GM12878 (cell line): ENCODE data around the gene PSMC4. TPM values are rescaled to one million over a fixed set of nuclear protein-coding genes. Genes with fewer than 3 reads are reported as not detected.

Experiments used
- PAX5 ChIP-seq: IDR thresholded peaks from 2 replicates; pipeline ENCODE4 v1.6.1; 2011; ENCODE audit warnings: low read depth, low read length, borderline replicate concordance
- POLR2AphosphoS5 ChIP-seq: IDR thresholded peaks from 2 replicates; pipeline ENCODE4 v1.6.1; 2011; ENCODE audit warnings: mild to moderate bottlenecking, low read length, inconsistent platforms
- SMAD5 ChIP-seq: IDR thresholded peaks from 2 replicates; pipeline ENCODE4 v1.6.1; 2016; ENCODE audit warnings: antibody characterized with exemption, low read depth
- SMARCA5 ChIP-seq: fragments of 450-650 bp; IDR thresholded peaks from 2 replicates; pipeline ENCODE4 v1.6.1; 2017; ENCODE audit warnings: mild to moderate bottlenecking
- SRF ChIP-seq, 2 experiments: IDR thresholded peaks; 2 replicates each; pipeline ENCODE4 v1.6.1; 2011; ENCODE audit warnings: low read depth in 2 of 2, low read length in 2 of 2, mild to moderate bottlenecking in 1 of 2, moderate library complexity in 1 of 2
- STAT1 ChIP-seq: fragments of 450-650 bp; conservative IDR thresholded peaks from 2 replicates; pipeline ENCODE4 v1.6.1; 2014; ENCODE audit warnings: antibody characterized with exemption, mild to moderate bottlenecking
- TBL1XR1 ChIP-seq: IDR thresholded peaks from 2 replicates; pipeline ENCODE4 v1.6.1; 2012; ENCODE audit warnings: low read depth, low read length, improper control_type of control experiment
- TCF7 ChIP-seq: IDR thresholded peaks from 2 replicates; pipeline ENCODE4 v1.6.1; 2014; ENCODE audit warnings: antibody characterized with exemption, borderline replicate concordance
- ZNF274 ChIP-seq: IDR thresholded peaks from one replicate; pipeline ENCODE4 v1.8.0; 2011; ENCODE audit not compliant: insufficient read length, insufficient read depth
- polyA plus RNA-seq, 11 experiments: library from polyadenylated mRNA; depleted of rRNA in 4 of 11; unstranded in 6 of 11; stranded (reverse) in 5 of 11; fragments of >200 nt; fragmentation: Nextera tagmentation in 4 of 11; fragmentation: Illumina TruSeq in 1 of 11; extraction: Ambion mirVana in 4 of 11; extraction: Trizol in 1 of 11; gene quantifications; 1 replicate in 1 of 11; 2 replicates in 10 of 11; pipeline versions ENCODE4 v1.2.1 to v1.2.3, GENCODE V29; 2011 to 2016; ENCODE audit warnings: inconsistent platforms in 2 of 11, missing spikeins in 2 of 11, low read depth in 1 of 11
- total RNA-seq, 4 experiments: library from RNA; depleted of rRNA in 3 of 4; stranded (reverse); fragments of >200 nt in 3 of 4; fragmentation: Illumina TruSeq in 1 of 4; extraction: Trizol in 1 of 4; gene quantifications; 2 replicates each; pipeline versions ENCODE4 v1.2.1 to v1.2.3, GENCODE V29; 2013 to 2021
- TF ChIP-seq, protein P1 (sequence below): fragments of 450-650 bp; formaldehyde crosslinking; IDR thresholded peaks from 2 replicates; pipeline ENCODE4 v1.5.0; 2022; ENCODE audit warnings: mild to moderate bottlenecking, missing genetic modification characterization
- TF ChIP-seq, protein P2 (sequence below): IDR thresholded peaks from 2 replicates; pipeline ENCODE4 v1.6.1; 2012; ENCODE audit warnings: low read depth, low read length, improper control_type of control experiment
- TF ChIP-seq, protein P3 (sequence below): IDR thresholded peaks from 2 replicates; pipeline ENCODE4 v1.6.1; 2011; ENCODE audit warnings: low read depth, mild to moderate bottlenecking, low read length, moderate library complexity, borderline replicate concordance; ENCODE audit errors: extremely low read depth
- TF ChIP-seq, protein P4 (sequence below), 3 experiments: IDR thresholded peaks in 2 of 3; conservative IDR thresholded peaks in 1 of 3; 2 replicates each; pipeline ENCODE4 v1.5.1; 2011; ENCODE audit warnings: low read depth in 3 of 3, low read length in 3 of 3, mild to moderate bottlenecking in 3 of 3, control low read depth in 2 of 3, moderate library complexity in 2 of 3, inconsistent platforms in 1 of 3, mixed read lengths in 1 of 3; ENCODE audit not compliant: control insufficient read depth in 2 of 3, insufficient read depth in 1 of 3; ENCODE audit errors: extremely low read depth in 1 of 3
- TF ChIP-seq, protein P5 (sequence below): fragments of 450-650 bp; IDR thresholded peaks from 2 replicates; pipeline ENCODE4 v1.6.1; 2017; ENCODE audit warnings: mild to moderate bottlenecking, moderate library complexity

Gene PSMC4
- total and polyA plus RNA-seq, 10 of the 15 experiments (the other 5 are each of a cell fraction or from before 2014, with no cell fraction given), result 55.2 to 328 (median 127) TPM

DNA sequence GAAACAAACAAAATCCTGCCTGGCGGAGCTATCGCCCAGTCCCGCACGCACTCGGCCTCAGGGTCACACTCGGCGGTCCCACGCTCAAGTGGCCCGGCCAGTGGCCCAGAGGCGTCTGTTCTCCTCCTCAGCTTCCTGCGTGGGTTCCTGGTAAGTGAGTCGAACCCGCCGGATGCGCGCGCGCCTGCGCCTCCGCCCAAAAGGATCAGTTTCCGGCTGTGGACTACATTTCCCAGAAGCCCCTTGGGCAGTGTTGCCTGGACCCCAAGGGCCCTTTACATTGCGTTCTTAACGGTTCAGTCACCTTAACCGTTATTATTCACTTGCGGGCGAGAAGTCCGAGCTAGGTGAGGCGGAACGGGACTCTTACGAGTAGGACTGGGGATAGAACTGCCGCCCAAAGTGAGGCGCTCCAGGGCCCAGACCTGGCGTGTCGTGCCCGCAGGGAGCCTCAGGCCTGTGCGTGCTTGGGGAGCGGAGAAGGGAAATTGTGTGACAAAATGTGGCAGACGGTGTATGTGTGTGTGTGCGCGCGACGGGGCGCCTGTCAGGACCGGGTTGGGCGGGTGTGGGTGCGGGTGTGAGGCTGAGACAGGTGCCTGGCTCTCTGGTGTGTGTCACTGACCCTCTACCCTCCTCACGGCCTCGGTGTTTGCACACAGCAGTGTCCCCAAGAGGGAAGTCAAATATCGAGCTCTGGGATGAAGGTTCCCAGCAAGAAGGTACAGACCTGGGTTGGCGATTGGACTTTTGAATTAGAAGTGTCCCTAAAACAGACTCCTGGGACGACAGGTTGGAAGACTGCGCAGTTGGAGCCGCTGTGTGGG is 26.1 kb downstream of the PSMC4 start, which contains the start of gene ZNF546 (continued):
- TF ChIP-seq, protein P1, sequence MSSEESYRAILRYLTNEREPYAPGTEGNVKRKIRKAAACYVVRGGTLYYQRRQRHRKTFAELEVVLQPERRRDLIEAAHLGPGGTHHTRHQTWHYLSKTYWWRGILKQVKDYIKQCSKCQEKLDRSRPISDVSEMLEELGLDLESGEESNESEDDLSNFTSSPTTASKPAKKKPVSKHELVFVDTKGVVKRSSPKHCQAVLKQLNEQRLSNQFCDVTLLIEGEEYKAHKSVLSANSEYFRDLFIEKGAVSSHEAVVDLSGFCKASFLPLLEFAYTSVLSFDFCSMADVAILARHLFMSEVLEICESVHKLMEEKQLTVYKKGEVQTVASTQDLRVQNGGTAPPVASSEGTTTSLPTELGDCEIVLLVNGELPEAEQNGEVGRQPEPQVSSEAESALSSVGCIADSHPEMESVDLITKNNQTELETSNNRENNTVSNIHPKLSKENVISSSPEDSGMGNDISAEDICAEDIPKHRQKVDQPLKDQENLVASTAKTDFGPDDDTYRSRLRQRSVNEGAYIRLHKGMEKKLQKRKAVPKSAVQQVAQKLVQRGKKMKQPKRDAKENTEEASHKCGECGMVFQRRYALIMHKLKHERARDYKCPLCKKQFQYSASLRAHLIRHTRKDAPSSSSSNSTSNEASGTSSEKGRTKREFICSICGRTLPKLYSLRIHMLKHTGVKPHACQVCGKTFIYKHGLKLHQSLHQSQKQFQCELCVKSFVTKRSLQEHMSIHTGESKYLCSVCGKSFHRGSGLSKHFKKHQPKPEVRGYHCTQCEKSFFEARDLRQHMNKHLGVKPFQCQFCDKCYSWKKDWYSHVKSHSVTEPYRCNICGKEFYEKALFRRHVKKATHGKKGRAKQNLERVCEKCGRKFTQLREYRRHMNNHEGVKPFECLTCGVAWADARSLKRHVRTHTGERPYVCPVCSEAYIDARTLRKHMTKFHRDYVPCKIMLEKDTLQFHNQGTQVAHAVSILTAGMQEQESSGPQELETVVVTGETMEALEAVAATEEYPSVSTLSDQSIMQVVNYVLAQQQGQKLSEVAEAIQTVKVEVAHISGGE, result peak; percentile 43; the same call in 1 of the 2 replicates
- TF ChIP-seq STAT1, result no peak
- TF ChIP-seq POLR2AphosphoS5, result peak; percentile 97
- TF ChIP-seq, protein P2, sequence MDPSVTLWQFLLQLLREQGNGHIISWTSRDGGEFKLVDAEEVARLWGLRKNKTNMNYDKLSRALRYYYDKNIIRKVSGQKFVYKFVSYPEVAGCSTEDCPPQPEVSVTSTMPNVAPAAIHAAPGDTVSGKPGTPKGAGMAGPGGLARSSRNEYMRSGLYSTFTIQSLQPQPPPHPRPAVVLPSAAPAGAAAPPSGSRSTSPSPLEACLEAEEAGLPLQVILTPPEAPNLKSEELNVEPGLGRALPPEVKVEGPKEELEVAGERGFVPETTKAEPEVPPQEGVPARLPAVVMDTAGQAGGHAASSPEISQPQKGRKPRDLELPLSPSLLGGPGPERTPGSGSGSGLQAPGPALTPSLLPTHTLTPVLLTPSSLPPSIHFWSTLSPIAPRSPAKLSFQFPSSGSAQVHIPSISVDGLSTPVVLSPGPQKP, result peak; percentile 79
- TF ChIP-seq, protein P3, sequence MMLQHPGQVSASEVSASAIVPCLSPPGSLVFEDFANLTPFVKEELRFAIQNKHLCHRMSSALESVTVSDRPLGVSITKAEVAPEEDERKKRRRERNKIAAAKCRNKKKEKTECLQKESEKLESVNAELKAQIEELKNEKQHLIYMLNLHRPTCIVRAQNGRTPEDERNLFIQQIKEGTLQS, result no peak
- TF ChIP-seq SMARCA5, result peak; percentile 64
- TF ChIP-seq TCF7, result no peak
- no peak; the same call in 1 of the 2 replicates for TF ChIP-seq TBL1XR1
- TF ChIP-seq ZNF274, result no peak
- peak; percentile 9; the same call in 1 of the 2 replicates for TF ChIP-seq PAX5
- TF ChIP-seq, protein P4, sequence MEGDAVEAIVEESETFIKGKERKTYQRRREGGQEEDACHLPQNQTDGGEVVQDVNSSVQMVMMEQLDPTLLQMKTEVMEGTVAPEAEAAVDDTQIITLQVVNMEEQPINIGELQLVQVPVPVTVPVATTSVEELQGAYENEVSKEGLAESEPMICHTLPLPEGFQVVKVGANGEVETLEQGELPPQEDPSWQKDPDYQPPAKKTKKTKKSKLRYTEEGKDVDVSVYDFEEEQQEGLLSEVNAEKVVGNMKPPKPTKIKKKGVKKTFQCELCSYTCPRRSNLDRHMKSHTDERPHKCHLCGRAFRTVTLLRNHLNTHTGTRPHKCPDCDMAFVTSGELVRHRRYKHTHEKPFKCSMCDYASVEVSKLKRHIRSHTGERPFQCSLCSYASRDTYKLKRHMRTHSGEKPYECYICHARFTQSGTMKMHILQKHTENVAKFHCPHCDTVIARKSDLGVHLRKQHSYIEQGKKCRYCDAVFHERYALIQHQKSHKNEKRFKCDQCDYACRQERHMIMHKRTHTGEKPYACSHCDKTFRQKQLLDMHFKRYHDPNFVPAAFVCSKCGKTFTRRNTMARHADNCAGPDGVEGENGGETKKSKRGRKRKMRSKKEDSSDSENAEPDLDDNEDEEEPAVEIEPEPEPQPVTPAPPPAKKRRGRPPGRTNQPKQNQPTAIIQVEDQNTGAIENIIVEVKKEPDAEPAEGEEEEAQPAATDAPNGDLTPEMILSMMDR (IDR thresholded peaks at IDR 0.05 in 2 of 3, conservative IDR thresholded peaks at IDR 0.05 in 1 of 3; ENCODE audit: control insufficient read depth in 2 of 3, extremely low read depth in 1 of 3, insufficient read depth in 1 of 3, low read depth in 3 of 3, low read length in 3 of 3), result no peak; a peak in 1 of 6 replicates
- peak; percentile 65; the same call in 1 of the 2 replicates for TF ChIP-seq SMAD5
- TF ChIP-seq, protein P5, sequence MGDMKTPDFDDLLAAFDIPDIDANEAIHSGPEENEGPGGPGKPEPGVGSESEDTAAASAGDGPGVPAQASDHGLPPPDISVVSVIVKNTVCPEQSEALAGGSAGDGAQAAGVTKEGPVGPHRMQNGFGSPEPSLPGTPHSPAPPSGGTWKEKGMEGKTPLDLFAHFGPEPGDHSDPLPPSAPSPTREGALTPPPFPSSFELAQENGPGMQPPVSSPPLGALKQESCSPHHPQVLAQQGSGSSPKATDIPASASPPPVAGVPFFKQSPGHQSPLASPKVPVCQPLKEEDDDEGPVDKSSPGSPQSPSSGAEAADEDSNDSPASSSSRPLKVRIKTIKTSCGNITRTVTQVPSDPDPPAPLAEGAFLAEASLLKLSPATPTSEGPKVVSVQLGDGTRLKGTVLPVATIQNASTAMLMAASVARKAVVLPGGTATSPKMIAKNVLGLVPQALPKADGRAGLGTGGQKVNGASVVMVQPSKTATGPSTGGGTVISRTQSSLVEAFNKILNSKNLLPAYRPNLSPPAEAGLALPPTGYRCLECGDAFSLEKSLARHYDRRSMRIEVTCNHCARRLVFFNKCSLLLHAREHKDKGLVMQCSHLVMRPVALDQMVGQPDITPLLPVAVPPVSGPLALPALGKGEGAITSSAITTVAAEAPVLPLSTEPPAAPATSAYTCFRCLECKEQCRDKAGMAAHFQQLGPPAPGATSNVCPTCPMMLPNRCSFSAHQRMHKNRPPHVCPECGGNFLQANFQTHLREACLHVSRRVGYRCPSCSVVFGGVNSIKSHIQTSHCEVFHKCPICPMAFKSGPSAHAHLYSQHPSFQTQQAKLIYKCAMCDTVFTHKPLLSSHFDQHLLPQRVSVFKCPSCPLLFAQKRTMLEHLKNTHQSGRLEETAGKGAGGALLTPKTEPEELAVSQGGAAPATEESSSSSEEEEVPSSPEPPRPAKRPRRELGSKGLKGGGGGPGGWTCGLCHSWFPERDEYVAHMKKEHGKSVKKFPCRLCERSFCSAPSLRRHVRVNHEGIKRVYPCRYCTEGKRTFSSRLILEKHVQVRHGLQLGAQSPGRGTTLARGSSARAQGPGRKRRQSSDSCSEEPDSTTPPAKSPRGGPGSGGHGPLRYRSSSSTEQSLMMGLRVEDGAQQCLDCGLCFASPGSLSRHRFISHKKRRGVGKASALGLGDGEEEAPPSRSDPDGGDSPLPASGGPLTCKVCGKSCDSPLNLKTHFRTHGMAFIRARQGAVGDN, result peak; percentile 57; the same call in 1 of the 2 replicates
- TF ChIP-seq SRF (IDR thresholded peaks at IDR 0.05; ENCODE audit: low read depth in 2 of 2, low read length in 2 of 2), result peak; percentile 47 to 63; a peak in 2 of 4 replicates
